HG03575 (cell line): ENCODE data around the gene DPH5.
"Not testable (repeated sequence)": the region's sequence is repeated elsewhere in the genome, so short reads cannot be mapped to it uniquely, and the experiment has no call there.

Experiments used
- ATAC-seq: cut with Tn5 transposase; IDR thresholded peaks from one replicate; pipeline ENCODE4 v1.9.1; 2021; ENCODE audit not compliant: unreplicated experiment, insufficient number of reproducible peaks, low FRiP score; ENCODE audit errors: extremely low read depth

Gene DPH5

GRCh38 chr1:101037316-101037715 lies 11.7 kb upstream of the DPH5 start:
- no peak for ATAC-seq

- no peak for ATAC-seq
These were observed 7.4 kb upstream of the DPH5 start for GRCh38 chr1:101033017-101033416.

- not testable (repeated sequence) for ATAC-seq
These were observed 6.5 kb upstream of the DPH5 start for GRCh38 chr1:101032129-101032528.

- ATAC-seq = no peak
These were observed 5.3 kb upstream of the DPH5 start for GRCh38 chr1:101030881-101031280.

GRCh38 chr1:101029184-101029583 lies 3.6 kb upstream of the DPH5 start:
- ATAC-seq = no peak

GRCh38 chr1:101028466-101028865 lies 2.9 kb upstream of the DPH5 start:
- no peak for ATAC-seq

GRCh38 chr1:101027194-101027772 lies 1.7 kb upstream of the DPH5 start:
- ATAC-seq = no peak

- ATAC-seq = no peak
These were observed 825 bp upstream of the DPH5 start for GRCh38 chr1:101026430-101026788.

GRCh38 chr1:101025283-101025656 lies 314 bp downstream of the DPH5 start:
- ATAC-seq = no peak

- ATAC-seq = no peak
These were observed 3.3 kb downstream of the DPH5 start for GRCh38 chr1:101022294-101022693.

GRCh38 chr1:101017448-101017847 lies 8.1 kb downstream of the DPH5 start:
- ATAC-seq = no peak

- ATAC-seq = no peak
These were observed 11.8 kb downstream of the DPH5 start for GRCh38 chr1:101013776-101014175.

GRCh38 chr1:101008229-101008834 lies 17.3 kb downstream of the DPH5 start:
- no peak for ATAC-seq

- no peak for ATAC-seq
These were observed 19.0 kb downstream of the DPH5 start for GRCh38 chr1:101006553-101006952.

GRCh38 chr1:101005871-101006270 lies 19.7 kb downstream of the DPH5 start:
- ATAC-seq = no peak

- no peak for ATAC-seq
These were observed 20.4 kb downstream of the DPH5 start for GRCh38 chr1:101005183-101005582.

- no peak for ATAC-seq
These were observed 20.9 kb downstream of the DPH5 start for GRCh38 chr1:101004670-101005069.

- no peak for ATAC-seq
These were observed 21.5 kb downstream of the DPH5 start for GRCh38 chr1:101004061-101004460.

GRCh38 chr1:101003012-101003650 lies 22.5 kb downstream of the DPH5 start:
- no peak for ATAC-seq

- no peak for ATAC-seq
These were observed 23.0 kb downstream of the DPH5 start for GRCh38 chr1:101002551-101002950.
